Colonic mucosa (tissue), 4 donors: ENCODE measurements around the gene ITGA6. TPM values are rescaled to one million over a fixed set of nuclear protein-coding genes. Genes with fewer than 3 reads are reported as not detected.

Experiments
- DNase-seq: peaks from one replicate; pipeline ENCODE4 v3.0.0-alpha.2; 2020
- H3K27ac ChIP-seq: fragments of 200-600 bp; one replicate; pipeline ENCODE4 v1.8.0; 2021
- H3K27me3 ChIP-seq: fragments of 200-600 bp; one replicate; pipeline ENCODE4 v1.8.0; 2021
- H3K36me3 ChIP-seq: fragments of 200-600 bp; one replicate; pipeline ENCODE4 v1.8.0; 2021
- H3K4me1 ChIP-seq: fragments of 200-600 bp; one replicate; pipeline ENCODE4 v1.8.0; 2021; ENCODE audit warnings: mild to moderate bottlenecking
- H3K4me3 ChIP-seq: fragments of 200-600 bp; one replicate; pipeline ENCODE4 v1.8.0; 2021
- H3K9ac ChIP-seq, 2 donors: one replicate each; pipeline ENCODE4 v1.7.0; 2013; ENCODE audit warnings: control low read depth in 2 of 2, low read depth in 2 of 2, low read length in 2 of 2
- H3K9me3 ChIP-seq: fragments of 200-600 bp; one replicate; pipeline ENCODE4 v1.8.0; 2021
- intact Hi-C: fragments of 100-400 bp; cut with DNase I; formaldehyde crosslinking; loops from one replicate; pipeline ENCODE4 v1.14.1; 2022
- total RNA-seq, 2 donors: library from RNA; stranded (reverse); fragmentation: NEBNext Ultra II Directional in 1 of 2; extraction: Animal tissue kit (Norgen Biotek cat#: 25700) in 1 of 2; gene quantifications; one replicate each; pipeline ENCODE4 v1.2.1, GENCODE V29; 2021
- TF ChIP-seq, protein P1 (sequence below): fragments of 200-600 bp; IDR thresholded peaks from one replicate; pipeline ENCODE4 v1.8.0; 2022; ENCODE audit warnings: antibody characterized with exemption, mild to moderate bottlenecking
- donor health status: healthy.
- donor health status: DM: no; HTN: no; CAD: no.
- donor health status: DM: no; HTN: no; CAD: no.

The ITGA6 gene
- total RNA-seq, 2 donors from 2014 or later, result 174 to 186 TPM

DNA sequence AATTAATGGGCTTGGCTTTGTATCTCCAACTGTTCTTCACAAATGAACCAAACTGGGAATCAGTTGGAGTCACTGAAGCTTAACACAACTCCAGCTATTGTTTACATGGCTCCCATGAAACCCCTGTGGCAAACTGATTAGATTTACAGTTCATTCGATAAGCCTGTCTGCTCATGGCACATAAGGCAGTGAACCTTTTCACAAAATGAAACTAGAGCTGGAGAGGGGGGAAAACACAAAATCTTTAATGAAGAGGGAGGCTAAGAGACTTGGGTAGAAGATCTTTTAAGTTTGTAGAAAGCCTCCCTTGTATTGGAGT, 11.6 kb upstream of the ITGA6 start:
- no peak for DNase-seq
- no peak overlapping the region for H3K9ac ChIP-seq
- intact Hi-C loops, result no loop called here
- TF ChIP-seq, protein P1, sequence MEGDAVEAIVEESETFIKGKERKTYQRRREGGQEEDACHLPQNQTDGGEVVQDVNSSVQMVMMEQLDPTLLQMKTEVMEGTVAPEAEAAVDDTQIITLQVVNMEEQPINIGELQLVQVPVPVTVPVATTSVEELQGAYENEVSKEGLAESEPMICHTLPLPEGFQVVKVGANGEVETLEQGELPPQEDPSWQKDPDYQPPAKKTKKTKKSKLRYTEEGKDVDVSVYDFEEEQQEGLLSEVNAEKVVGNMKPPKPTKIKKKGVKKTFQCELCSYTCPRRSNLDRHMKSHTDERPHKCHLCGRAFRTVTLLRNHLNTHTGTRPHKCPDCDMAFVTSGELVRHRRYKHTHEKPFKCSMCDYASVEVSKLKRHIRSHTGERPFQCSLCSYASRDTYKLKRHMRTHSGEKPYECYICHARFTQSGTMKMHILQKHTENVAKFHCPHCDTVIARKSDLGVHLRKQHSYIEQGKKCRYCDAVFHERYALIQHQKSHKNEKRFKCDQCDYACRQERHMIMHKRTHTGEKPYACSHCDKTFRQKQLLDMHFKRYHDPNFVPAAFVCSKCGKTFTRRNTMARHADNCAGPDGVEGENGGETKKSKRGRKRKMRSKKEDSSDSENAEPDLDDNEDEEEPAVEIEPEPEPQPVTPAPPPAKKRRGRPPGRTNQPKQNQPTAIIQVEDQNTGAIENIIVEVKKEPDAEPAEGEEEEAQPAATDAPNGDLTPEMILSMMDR, result no peak
- no peaks in the 10 kb centered on the region for H3K36me3 ChIP-seq
- H3K4me1 ChIP-seq, result no peaks in the 10 kb centered on the region
- no peak overlapping the region for H3K27ac ChIP-seq
- no peak overlapping the region for H3K4me3 ChIP-seq
- H3K27me3 ChIP-seq, result no peaks in the 10 kb centered on the region
- H3K9me3 ChIP-seq, result no peaks in the 10 kb centered on the region

DNA sequence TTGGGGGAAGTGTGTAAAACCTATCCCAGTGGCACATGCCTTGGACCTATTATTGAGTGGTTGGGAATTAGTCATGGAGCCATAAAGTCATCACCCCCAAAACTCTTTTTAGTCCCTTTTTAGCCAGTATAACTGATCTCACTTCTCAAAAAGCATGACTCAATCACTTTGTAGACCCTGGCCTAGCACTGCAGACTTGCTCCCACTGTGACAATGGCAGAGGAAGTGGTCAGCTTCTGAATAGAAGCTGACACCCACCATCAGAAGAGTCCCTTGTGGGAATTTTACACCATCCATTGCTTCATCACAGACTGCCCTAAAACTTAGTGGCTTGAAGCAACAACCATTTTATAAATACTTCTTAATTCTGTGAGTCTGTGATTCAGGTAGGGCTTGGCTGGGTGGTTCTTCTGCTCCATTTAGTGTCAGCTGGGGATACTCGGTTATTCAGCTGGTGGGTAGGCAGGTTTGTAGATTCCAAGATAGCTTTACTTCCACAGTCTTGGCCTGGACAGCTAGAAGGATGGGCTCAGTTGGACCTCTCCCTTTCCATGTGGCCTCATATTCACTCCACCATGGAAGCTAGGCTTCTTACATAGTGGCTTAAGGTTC, 10.8 kb upstream of the ITGA6 start:
- intact Hi-C loops, result no loop called here
- TF ChIP-seq, protein P1, result no peak
- H3K9me3 ChIP-seq, result no peaks in the 10 kb centered on the region
- H3K4me1 ChIP-seq, result no peaks in the 10 kb centered on the region
- H3K27me3 ChIP-seq, result no peaks in the 10 kb centered on the region
- no peaks in the 10 kb centered on the region for H3K36me3 ChIP-seq
- H3K9ac ChIP-seq, result no peak overlapping the region
- DNase-seq, result no peak
- H3K27ac ChIP-seq, result no peak overlapping the region
- no peak overlapping the region for H3K4me3 ChIP-seq

DNA sequence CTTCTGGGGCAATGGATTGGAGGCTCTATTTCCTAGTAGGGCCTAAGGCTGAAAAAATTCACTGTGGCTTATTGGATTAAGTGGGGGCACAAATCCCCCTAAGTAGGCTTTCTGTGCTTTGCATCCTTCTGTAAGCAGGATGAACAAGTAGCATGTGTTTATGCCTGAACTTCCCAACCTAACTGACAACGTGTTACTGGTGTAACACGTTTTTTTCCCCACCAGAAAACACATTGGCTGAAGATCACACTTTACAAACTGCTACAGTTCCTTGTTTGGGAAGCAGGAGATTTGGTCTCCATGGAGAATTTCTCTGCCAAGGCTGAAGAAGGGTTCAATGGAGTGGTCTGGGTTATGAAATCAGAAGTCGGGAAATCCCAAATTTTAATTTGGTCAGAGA, 7.2 kb upstream of the ITGA6 start:
- Histone ChIP-seq H3K9ac (no peak overlapping the region), H3K27me3 (no peaks in the 10 kb centered on the region), H3K27ac (no peak overlapping the region), H3K9me3 (no peaks in the 10 kb centered on the region), H3K36me3 (no peaks in the 10 kb centered on the region), H3K4me1 (no peaks in the 10 kb centered on the region), H3K4me3 (no peak overlapping the region)
- intact Hi-C loops, result no loop called here
- TF ChIP-seq, protein P1, result no peak
- DNase-seq, result no peak

DNA sequence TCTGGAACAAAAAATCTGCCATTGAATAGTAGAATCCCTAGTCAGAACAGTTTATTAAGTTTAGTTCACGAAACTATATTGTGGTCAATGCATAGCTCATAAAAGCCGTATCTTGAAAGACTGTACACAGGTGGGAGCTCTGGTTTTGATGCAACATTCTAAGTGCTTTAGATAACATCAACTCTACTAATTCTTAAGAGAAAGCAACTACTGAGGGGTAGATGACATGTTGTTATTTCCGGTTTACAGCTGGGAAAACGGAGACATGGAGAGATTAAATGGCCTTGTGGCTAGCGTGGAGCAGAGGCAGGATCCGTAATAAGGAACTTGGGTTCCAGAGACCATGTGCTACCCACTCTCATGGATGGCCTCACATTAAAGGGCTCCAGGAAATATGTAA, 4.2 kb upstream of the ITGA6 start:
- intact Hi-C loops, result no loop called here
- no peaks in the 10 kb centered on the region for H3K36me3 ChIP-seq
- H3K27ac ChIP-seq, result no peak overlapping the region
- TF ChIP-seq, protein P1, result no peak
- no peak for DNase-seq
- H3K27me3 ChIP-seq, result no peaks in the 10 kb centered on the region
- peaks cover 5% of the 10 kb centered on the region for H3K4me1 ChIP-seq
- no peak overlapping the region for H3K4me3 ChIP-seq
- H3K9me3 ChIP-seq, result no peaks in the 10 kb centered on the region
- H3K9ac ChIP-seq, result no peak overlapping the region

DNA sequence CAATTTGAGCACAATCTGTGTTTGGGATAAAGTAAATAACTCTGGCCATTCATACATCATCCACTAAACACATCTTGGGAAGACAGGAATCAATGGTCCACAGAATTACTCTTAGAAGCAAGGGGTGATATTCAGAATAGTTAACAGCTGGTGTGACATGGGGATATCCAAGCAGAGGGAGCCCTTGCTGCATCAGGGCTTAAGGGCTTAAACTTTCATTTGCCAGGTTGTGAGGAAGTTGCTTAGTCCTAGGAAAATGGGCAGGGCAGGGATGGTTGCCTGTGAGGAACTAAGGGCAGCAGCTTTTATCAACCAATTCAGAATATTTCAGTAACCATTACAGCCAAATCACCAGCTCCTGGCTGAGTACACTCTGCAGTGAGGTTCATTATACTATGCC, 2.0 kb upstream of the ITGA6 start:
- Histone ChIP-seq H3K27ac (no peak overlapping the region), H3K27me3 (no peaks in the 10 kb centered on the region), H3K36me3 (no peaks in the 10 kb centered on the region), H3K4me3 (no peak overlapping the region), H3K9ac (no peak overlapping the region), H3K4me1 (peaks cover 5% of the 10 kb centered on the region), H3K9me3 (no peaks in the 10 kb centered on the region)
- intact Hi-C loops, result loop anchor here (5.0 kb wide), 1 partner anchor 37 kb away; no protein-coding TSS in a partner anchor
- TF ChIP-seq, protein P1, result no peak
- no peak for DNase-seq
